HG03457 (cell line): Measurements from ENCODE around the gene LINGO1.

Experiments used
- ATAC-seq: cut with Tn5 transposase; IDR thresholded peaks from one replicate; pipeline ENCODE4 v1.9.1; 2021; ENCODE audit warnings: moderate number of reproducible peaks; ENCODE audit not compliant: unreplicated experiment

LINGO1 gene

DNA sequence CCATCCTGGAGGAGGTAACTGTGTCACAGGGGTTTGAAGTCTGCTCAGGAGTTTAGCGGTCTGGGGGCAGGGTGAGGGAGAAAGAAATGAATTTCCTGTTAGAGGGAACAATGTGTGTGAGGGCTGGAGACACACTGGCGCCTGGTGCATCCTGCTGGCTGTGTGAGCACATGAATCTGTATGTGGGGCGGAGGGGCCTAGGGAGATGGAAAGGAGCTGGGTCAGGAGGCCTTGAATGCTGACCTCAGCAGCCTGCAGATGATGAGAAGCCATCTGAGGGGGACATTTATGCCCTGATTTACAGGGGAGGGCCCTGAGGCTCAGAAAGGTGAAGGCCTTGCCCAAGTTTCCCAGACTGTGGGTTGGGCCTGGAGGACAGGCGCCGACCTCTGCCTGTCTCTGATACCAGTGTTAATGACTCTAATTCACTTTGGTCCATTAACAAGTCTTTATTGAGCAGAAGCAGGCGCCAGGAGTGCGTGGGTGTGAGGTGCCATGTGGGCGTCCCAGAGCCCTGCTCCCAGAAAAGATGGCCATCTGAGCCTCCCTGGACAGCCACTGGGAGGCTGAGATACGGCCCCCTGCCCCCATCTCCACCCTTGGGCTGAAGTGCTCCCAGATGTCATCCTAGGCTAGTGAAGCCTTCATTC is 34.8 kb downstream of the LINGO1 start:
- ATAC-seq = no peak

DNA sequence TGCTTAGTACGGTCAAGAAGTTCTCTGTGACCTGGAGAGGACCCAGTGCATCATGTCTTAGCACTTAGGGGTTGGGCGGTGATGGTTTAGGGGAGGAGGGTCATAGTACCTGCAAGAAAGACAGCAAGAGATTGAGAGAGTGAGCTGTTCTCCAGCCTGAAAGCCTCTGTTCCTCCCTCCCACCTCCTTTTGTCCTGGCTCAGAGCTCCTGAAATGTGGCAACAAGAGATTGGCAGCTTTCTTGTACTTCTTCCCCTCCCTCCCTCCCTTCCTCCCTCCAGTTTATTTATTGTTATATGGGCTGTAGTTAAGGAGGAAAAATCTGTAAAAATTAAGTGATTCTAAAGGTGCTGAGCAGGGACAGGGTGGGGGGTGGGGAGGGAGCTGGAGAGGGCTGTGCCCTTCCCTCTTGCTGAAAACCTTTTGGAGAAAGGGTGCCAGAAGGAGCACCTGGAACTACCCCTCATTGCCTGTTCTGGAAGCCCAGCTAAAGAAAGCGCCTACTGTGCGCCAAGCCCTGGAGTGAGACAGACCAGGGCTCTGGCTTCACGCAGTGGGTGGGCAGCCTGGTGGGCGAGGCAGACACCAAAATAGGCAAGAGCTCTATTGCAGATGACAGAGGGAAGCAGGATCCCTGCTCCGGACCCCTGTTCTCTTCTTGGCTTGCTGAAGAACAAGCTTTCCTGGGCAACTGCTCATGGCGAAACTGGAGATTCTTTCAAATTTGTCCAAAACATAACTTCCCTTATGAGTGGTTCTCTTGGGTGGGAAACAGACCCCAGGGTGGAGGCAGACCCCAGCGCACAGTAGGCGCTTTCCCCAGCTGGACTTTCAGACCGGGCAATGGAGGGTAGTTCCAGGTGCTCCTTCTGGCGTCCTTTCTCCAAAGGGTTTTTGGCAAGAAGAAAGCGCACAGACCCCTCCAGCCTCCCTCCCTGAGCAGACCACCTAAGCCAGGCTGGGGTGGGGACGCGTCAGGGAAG is 35.6 kb downstream of the LINGO1 start:
- ATAC-seq = no peak

DNA sequence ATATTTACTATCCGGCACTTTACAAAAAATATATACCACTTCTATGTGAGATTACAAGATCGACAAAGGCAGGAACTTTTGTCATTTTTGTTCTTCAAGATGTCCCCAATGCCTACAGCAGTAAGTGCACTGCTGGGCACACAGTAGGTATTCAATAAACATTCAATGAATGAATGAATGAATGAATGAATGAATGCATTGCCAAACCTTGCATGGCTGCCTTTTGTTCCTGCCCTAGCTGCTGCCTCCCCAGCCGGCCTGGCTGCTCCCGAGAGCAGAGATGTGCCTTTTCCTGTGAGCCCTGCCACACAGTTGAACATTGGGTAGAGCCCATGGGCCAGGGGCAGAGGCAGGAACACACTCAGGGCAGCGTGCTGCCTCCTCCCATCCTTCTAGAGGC is 37.5 kb downstream of the LINGO1 start:
- ATAC-seq = no peak

DNA sequence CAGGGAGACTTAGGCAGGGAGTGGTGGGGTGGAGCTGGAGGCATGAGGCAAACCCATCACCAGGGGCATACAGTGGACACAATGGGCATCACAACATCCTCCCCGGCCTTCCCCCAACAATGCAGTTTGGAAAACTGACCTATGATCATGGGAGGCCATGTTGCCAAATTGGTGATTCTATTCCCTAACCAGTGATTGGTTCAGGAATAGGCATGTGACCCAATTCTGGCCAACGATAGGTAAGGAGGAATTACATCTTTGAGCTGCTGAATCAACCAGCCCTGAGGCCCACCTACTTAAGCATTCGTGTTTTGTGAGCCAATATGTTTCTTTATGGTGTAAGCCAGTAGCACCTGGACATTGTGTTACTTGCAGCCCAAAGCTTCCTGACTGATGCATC is 40.0 kb downstream of the LINGO1 start:
- no peak for ATAC-seq

DNA sequence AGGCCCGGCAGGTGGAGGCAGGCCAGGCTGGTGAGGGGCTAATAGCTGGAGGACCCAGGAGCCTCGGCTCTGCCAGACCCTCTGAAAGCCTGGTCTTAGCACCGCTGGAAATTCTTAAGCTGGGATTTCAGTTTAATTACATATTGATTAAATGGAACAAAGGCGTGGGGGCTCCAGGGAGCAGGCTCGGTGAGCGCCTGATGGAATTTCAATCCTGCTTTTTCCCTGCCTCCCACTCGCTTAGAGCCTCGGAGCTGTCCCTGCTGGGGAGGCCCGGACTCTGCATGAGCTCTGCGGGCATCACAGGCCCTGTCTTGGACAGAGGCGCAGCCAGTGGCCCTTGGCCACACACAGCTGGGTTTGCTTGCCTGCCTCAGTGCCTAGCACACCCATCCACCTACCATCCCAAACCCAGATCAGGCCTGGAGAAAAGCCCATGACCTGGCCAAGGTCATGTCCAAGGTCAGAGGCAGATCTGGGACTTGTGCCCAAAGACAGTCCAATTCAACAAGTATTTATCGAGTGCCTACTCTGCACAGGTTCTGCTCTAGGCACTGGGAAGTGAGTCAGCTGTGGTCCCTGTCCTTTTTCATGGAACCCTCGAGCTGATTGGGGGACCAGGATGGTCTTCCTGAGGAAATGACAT is 40.6 kb downstream of the LINGO1 start:
- no peak for ATAC-seq

DNA sequence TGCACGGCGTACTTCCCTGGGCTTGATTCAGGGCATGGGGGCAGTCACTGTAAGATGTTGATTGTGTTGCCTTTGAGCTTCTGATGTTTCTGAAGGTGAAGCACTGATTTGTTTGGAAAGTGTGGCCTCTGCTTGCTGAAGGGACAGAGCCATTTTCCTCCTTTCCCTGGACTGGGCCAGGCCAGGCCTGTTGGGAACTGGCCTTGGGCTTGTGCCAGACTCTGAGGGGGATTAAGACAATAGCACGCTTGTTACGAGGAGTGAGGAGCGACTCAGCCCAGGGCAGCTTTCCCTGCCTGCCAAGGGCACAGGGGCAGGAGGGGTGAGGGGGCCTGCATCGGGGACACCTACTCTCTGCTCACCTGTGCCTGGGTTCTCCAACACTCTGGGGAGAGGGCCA is 42.9 kb downstream of the LINGO1 start:
- no peak for ATAC-seq

DNA sequence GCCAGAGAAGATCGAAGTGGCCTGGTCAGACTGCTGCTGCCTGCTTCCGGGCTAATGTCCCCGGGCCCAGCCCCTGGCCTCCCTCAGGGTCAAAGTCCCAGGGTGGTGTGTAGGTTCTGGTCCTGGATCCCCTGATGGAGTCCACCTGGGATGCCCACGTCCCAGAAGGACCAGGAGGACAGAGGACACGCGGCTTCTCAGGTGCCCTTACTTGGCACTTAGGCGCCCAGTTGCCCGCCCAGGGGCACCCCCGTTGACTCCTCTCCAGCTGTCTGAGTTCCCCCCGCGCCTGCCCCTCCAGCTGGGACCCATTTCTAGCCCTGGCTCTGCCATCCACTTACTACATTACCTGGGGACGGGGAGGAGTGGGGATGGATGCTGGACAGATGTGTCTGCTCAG is 44.6 kb downstream of the LINGO1 start:
- ATAC-seq = no peak

DNA sequence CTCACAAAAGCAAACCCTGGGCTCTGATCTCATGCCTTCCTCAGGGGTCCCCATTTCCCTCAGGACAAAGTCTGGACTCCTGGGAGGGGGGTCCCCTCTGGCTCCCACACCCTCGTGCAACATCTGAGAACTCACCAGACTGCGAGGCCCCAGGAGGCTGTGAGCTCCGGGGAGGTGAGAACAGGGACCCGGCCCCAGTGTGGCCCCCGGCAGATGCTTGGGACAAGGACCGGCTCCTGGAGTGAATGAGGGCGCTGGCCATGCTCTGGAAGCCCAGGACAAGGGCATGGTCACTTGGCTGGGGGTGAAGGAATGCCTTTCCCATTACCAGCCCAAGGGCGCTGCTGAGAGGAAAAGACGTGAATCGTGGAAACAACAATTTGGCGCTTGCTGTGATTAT is 48.0 kb downstream of the LINGO1 start:
- ATAC-seq = no peak

DNA sequence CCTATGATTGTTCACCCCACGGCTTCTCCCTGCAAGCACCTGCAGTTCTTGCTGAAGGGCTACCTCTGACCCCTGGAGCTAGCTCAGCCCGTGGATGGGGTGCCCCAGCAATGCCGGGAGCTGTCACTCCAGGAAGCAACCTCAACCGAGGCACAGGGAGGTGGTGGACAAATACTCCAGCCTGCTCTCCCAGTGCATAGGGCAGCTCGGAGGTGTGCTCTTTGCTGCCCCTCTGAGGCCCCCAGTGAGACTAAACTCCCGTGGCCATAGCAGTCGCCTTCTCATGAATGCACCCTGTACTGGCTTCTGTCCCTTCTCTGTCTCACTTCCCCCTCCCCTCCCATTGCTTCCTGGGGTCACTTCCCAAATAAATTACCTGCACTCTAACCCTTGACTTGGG is 48.5 kb downstream of the LINGO1 start:
- no peak for ATAC-seq

DNA sequence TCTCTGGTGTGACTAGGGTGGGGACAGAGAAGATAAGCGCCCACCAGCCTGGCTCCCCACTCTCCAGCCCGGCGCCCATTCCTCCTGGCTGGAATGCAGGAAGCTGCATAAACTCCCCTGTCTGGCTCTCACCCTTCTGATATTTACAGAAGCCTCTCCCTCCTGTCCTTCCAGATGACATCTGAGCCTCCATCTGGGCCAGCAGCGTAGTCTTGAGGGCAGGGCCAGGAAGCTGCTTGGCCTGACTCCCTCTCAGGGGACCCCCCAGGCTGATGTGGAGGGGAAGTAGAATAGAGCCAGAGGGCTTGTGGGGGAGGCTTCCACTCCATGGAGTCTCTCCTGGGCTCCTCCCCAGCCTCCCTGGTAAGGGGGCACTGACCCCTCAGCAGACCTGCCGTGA is 49.9 kb downstream of the LINGO1 start:
- no peak for ATAC-seq

DNA sequence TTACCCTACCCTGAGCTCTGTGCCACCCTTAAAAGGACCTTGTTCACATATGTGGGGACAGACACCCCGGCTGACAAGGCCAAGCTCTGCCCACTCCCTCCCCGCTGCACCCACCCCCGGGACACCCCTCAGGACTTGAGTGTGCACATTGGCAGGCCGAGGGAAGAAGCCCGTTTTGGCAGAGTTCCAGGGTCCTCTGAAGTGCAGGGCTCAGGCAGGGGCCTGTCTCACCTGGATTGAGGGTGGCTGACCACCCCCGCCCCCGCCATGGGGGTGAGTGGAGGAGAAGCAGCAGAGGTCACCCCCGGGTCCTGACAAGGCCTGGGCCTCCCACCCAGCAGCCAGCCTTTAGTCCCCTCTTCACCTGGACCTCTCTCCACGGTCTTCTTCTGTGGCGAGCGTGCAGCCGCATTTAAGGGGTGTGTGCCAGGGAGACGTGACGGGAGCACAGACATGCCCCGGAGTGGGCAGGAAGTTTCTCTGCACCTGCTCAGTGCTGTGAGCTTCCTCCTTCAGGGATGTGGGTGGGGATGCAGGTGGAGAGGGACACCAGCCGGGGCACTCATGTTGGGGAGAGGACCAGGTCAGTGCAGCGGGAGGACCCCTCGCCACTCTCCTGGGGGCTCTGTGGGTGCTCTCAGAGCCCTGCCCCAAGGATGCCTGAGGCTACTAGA is 50.7 kb downstream of the LINGO1 start:
- ATAC-seq = no peak

DNA sequence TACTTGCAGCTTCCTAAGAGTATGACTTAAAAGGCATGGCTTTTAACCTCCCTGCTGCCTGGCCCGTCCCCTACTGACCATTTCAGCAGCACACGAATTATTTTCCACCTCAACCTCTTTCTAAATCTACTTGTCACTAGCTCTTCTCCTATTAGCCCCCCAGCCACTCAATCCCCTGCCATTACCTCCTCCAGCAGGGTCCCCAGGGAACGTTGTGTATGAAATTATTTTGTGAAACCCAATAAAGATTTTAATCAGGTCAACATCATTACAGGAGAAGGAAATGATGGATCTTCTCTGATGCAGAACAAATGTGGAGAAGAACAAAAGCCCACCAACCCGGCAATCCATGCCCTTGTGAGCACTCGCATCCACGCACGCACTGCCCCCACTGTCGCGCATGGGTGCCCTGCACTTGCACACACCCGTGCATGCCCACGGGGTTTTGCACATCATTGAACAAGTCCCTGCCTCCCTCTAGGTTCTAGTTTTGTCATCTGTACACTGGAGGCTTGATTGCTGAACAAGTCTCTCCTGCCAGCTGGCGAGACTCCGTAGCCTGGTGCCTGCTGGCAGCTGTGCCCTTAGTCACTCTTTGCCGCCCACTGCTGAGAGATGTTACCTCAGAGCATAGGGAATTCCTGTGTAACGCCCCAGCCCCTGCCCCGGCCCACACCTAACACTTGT is 51.6 kb downstream of the LINGO1 start:
- ATAC-seq = no peak

DNA sequence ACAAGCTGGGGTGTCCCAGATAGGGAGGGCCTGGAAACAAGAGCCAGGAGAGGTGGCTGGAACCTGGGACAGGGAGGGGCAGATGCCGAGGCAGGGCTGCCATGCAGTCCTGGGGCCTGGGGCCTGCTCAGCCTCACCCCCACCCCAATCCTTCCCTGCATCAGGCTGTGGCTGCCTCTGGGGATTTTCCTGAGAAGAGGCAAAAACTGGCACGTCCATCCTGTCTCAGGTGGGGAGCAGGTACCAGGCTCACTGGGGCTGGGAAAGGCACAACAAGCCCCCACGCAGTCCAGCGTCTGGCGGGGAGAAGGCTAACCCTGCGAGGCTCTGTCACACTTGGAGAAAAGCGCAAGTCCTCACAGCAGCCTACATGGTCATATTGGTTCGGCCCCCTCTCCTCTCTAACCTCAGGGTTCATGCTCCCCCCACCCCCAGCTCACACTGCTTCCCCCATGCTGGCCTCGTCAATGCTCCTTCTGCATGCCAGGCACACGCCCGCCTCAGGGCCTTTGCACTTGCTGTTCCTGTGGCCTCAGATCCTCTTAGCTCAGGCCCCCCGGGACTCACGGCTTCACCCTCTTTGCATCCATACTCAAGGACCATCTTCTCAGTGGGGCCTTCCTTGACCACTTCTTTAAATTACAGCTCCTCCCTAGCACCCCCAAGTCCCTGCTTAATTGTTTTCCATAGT is 53.1 kb downstream of the LINGO1 start:
- ATAC-seq = no peak

DNA sequence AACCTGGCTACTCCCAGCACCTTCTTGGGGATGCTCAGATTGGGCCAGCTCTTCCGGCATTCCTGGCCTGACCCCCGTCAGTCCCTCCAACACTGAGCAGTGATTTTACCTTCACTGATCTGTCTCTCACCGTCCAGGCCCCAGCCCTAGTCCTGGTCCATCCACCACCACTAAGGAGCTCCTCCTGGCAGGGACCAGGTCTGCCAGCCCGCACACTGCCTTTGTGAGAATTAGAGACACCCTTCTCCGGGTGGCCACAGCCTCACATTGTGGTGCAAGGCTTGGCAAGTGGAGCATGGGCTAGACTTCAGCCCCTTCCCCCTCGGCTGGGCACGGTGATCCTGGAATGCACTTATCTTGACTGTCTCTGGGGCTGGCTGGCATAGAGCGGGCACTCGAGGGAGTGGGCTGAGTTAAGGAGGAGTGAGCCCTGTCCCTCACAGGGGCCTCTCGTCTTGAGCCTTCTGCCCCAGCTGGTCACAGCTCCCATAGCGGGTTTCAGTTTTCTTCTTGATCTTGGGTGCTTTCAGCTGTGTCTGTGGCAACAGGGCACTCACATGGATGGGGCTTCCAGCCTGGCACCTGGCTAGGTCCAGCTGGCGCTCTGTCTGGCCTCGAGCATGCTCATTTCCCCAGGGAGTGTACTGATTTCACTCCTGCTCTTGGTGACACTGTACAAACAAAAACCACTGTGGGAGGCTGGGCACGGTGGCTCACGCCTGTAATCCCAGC is 53.9 kb downstream of the LINGO1 start:
- no peak for ATAC-seq

DNA sequence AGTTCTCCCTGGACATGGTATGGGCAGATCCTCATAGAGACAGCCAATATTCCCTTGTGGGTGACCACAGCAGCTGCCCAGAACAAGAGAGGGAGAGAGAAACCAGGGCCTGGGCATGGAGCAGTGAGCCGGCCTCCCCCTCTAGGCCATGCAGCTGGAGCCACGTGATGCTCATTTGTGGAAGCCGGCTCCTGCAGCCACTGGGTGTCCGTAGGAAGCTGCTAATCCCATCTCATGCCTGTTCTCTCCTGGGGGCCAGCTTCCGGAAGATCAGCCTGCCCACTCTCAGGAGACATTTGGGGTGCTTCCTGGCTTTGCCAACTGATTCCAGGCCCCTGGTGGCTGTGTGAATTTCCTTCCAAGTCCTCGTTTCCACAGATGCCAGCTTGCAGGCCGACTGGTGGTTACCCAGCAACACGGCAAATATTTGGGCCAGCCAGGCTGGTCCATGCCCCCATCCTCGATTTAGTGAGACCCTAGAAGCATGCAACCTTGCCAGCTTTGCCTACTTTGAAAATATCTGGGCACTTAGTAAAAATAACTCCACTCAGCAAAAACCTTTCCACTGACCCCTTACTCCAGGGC is 55.3 kb downstream of the LINGO1 start:
- no peak for ATAC-seq

DNA sequence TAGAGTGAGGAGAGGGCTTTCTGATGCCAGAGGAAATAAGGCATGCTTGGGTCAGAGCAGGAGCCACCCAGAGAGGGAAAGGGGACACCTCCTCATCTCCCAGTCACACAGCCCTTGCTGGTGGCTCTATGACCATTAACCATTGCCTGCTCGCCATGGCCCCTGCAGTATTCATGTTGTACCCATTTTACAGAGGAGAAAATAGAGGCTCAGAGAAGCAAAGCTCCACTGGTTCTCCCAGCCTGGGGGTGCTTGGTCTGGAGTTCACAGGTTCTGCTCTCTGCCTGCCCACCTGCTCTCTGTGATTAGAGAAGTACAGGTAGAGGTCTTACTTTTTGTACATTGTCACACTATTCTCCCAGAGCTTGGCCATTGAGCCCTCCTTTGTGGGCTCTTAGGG is 56.2 kb downstream of the LINGO1 start:
- no peak for ATAC-seq

DNA sequence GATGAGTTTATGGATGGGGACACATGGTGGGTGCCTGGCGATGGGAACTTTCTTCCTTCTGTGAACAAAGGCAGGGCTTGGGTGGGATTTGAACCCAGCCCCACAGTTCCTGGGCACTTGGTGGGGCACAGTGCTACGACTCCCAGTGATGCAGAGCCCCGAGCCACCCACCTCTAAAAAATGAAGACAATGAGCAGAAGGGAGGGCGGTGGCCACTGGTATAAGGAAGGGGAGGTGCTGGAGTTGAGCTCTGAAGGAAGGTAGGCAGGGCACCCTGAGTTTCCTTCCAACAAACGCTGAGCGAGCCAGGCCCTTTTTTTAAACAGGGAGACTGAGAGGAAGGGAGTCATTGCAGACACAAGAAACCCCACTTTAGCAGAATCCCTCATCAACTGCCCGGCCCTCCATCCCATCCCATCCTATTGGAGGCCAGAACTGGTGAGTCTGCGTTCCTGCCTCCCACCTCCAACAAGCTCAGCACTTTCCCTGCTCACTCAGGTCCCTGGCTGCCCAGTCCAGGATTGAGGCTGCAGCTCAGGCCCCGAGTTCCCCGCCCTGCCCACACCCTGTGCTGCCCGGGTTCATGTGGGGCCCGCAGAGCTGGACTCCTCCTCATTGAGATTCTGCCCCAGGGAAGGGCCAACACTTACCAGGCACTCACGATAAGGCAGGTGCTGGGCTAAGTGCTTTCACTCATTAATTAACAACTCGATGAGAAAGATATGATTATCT is 57.3 kb downstream of the LINGO1 start:
- ATAC-seq = no peak

DNA sequence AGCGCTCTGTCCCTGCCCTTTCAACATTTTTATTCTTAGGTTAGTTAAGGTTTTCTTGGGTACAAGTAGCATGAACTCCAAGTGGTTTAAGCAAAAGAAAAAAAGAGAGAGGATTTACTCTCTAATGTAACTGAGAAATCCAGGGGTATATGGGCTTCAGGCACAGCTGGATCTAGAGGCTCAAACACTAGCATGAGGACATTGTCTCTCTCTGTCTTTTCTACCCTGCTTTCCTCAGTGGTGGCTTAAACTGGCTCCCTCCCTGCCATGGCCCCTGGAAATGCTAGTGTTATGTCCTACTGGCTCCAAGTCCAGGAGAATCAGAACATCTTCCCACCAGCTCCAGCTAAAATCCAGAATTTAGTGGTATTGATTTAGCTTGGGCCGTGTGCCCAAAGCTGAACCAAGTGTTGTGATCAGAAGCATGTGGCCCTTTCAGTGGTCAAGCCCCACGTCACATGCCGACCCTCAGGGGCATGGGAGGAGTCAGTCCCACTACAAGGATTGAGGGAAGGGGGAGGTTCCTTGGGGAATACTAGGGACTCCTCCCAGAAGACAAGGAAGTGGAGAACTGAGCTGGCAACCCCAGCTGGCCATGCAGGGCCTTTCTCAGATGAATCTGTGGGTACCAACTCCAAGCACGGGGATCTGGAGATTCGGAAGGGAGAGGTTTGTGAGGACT is 58.0 kb downstream of the LINGO1 start:
- ATAC-seq = no peak
